IMR-90 (cell line): Measurements from ENCODE around the gene STARD3. TPM values are rescaled to one million over a fixed set of nuclear protein-coding genes. Genes with fewer than 3 reads are reported as not detected.

Experiments
- ATAC-seq: fragments of 200-7000 bp; cut with Tn5 transposase; 2 replicates; pipeline ENCODE4 v1.9.1; 2020; ENCODE audit warnings: low read depth, mild to moderate bottlenecking, moderate library complexity
- BruUV-seq: library from RNA; stranded (reverse); fragments of 400-500 nt; replicated peaks from 2 replicates; lab custom pipeline; 2021; lab: Mats Ljungman, UMichigan
- CTCF ChIA-PET: fragments of 300-600 bp; formaldehyde crosslinking; extraction: SDS; loops from one replicate; lab custom pipeline; 2021; ENCODE audit warnings: antibody characterized with exemption; lab: Yijun Ruan, JAX
- POLR2A ChIA-PET: fragments of 300-600 bp; sonication (Branson Sonifier 250); formaldehyde crosslinking; loops from one replicate; lab custom pipeline; 2022; ENCODE audit warnings: antibody characterized with exemption; ENCODE audit not compliant: unreplicated experiment; lab: Charles Lee
- DNase-seq: peaks from one replicate; pipeline ENCODE4 v3.0.0; 2013
- H2AFZ ChIP-seq: replicated peaks from 2 replicates; pipeline ENCODE3; 2013; ENCODE audit warnings: low read length, mild to moderate bottlenecking; ENCODE audit not compliant: poor library complexity
- H2AK5ac ChIP-seq: 2 replicates; pipeline ENCODE4 v1.6.1; 2013; ENCODE audit warnings: low read depth, low read length, inconsistent platforms
- H2AK9ac ChIP-seq: replicated peaks from 2 replicates; pipeline ENCODE3; 2013; ENCODE audit warnings: mild to moderate bottlenecking, low read depth, low read length, moderate library complexity; ENCODE audit not compliant: poor library complexity
- H2BK120ac ChIP-seq: 2 replicates; pipeline ENCODE4 v1.6.1; 2013; ENCODE audit warnings: low read depth, low read length, inconsistent platforms
- H2BK15ac ChIP-seq: 3 replicates; pipeline ENCODE4 v1.6.1; 2013; ENCODE audit warnings: low read depth, low read length, inconsistent platforms
- H2BK20ac ChIP-seq: 2 replicates; pipeline ENCODE4 v1.6.1; 2013; ENCODE audit warnings: low read depth, mild to moderate bottlenecking, inconsistent platforms, low read length, moderate library complexity
- H2BK5ac ChIP-seq: 2 replicates; pipeline ENCODE4 v1.6.1; 2013; ENCODE audit warnings: mild to moderate bottlenecking, low read depth, low read length, inconsistent platforms; ENCODE audit not compliant: poor library complexity, severe bottlenecking
- H3K14ac ChIP-seq: replicated peaks from 2 replicates; pipeline ENCODE4 v1.6.1; 2013; ENCODE audit warnings: low read depth, low read length, inconsistent platforms
- H3K18ac ChIP-seq: 2 replicates; pipeline ENCODE4 v1.6.1; 2013; ENCODE audit warnings: low read depth, low read length, control low read depth
- H3K23ac ChIP-seq: 2 replicates; pipeline ENCODE4 v1.6.1; 2013; ENCODE audit warnings: low read depth, low read length, inconsistent platforms
- H3K27ac ChIP-seq: 2 replicates; pipeline ENCODE4 v1.5.1; 2013; ENCODE audit warnings: mild to moderate bottlenecking, control low read depth, low read length; ENCODE audit not compliant: insufficient read depth
- H3K27me3 ChIP-seq: 2 replicates; pipeline ENCODE4 v1.6.1; 2013; ENCODE audit warnings: low read length; ENCODE audit not compliant: control insufficient read depth, insufficient read depth
- H3K36me3 ChIP-seq: 2 replicates; pipeline ENCODE4 v1.6.1; 2013; ENCODE audit warnings: low read length, mixed read lengths; ENCODE audit not compliant: control insufficient read depth, insufficient read depth
- H3K4ac ChIP-seq: 2 replicates; pipeline ENCODE4 v1.6.1; 2013; ENCODE audit warnings: low read depth, low read length, inconsistent platforms
- H3K4me1 ChIP-seq: 2 replicates; pipeline ENCODE4 v1.6.1; 2013; ENCODE audit warnings: low read length, mixed read lengths; ENCODE audit not compliant: control insufficient read depth, insufficient read depth
- H3K4me2 ChIP-seq: 2 replicates; pipeline ENCODE4 v1.6.1; 2013; ENCODE audit warnings: low read depth, mild to moderate bottlenecking, control low read depth, low read length, moderate library complexity
- H3K4me3 ChIP-seq: 2 replicates; pipeline ENCODE4 v1.5.1; 2013; ENCODE audit warnings: low read depth, mild to moderate bottlenecking, control low read depth, low read length, moderate library complexity; ENCODE audit not compliant: insufficient read depth
- H3K56ac ChIP-seq: 2 replicates; pipeline ENCODE4 v1.6.1; 2013; ENCODE audit warnings: low read length, inconsistent platforms; ENCODE audit not compliant: insufficient read depth; ENCODE audit errors: extremely low read depth
- H3K79me1 ChIP-seq, 2 experiments: 2 replicates each; pipeline ENCODE4 v1.6.1; 2013; ENCODE audit warnings: low read length in 2 of 2, inconsistent platforms in 1 of 2, low read depth in 1 of 2
- H3K9ac ChIP-seq: 2 replicates; pipeline ENCODE4 v1.6.1; 2013; ENCODE audit warnings: low read depth, low read length, control low read depth
- H3K9me1 ChIP-seq: 2 replicates; pipeline ENCODE4 v1.6.1; 2013; ENCODE audit warnings: low read length, inconsistent platforms; ENCODE audit not compliant: insufficient read depth
- H3K9me3 ChIP-seq: 2 replicates; pipeline ENCODE4 v1.6.1; 2013; ENCODE audit warnings: low read length; ENCODE audit not compliant: control insufficient read depth, insufficient read depth
- H4K20me1 ChIP-seq: 2 replicates; pipeline ENCODE4 v1.6.1; 2013; ENCODE audit warnings: low read length, inconsistent platforms; ENCODE audit not compliant: insufficient read depth
- H4K5ac ChIP-seq: 2 replicates; pipeline ENCODE4 v1.6.1; 2013; ENCODE audit warnings: mild to moderate bottlenecking, low read depth, low read length, control low read depth
- H4K8ac ChIP-seq, 2 experiments: 2 replicates each; pipeline ENCODE4 v1.6.1; 2013; ENCODE audit warnings: low read depth in 2 of 2, low read length in 2 of 2, control low read depth in 1 of 2, inconsistent platforms in 1 of 2
- H4K91ac ChIP-seq: 2 replicates; pipeline ENCODE4 v1.6.1; 2013; ENCODE audit warnings: low read depth, low read length, inconsistent platforms; ENCODE audit not compliant: insufficient read depth
- BHLHE40 ChIP-seq: fragments of 150-350 bp; IDR thresholded peaks from 2 replicates; pipeline ENCODE4 v1.6.1; 2016; ENCODE audit warnings: mild to moderate bottlenecking, low read depth, low read length
- CHD1 ChIP-seq: IDR thresholded peaks from 2 replicates; pipeline ENCODE4 v1.6.1; 2012; ENCODE audit warnings: low read depth, low read length, improper control_type of control experiment
- FOS ChIP-seq: fragments of 150-350 bp; IDR thresholded peaks from 2 replicates; pipeline ENCODE4 v1.6.1; 2016; ENCODE audit warnings: low read depth, low read length
- MAFK ChIP-seq: IDR thresholded peaks from 2 replicates; pipeline ENCODE4 v1.6.1; 2012; ENCODE audit warnings: low read depth, low read length, improper control_type of control experiment
- MAZ ChIP-seq: IDR thresholded peaks from 2 replicates; pipeline ENCODE4 v1.6.1; 2012; ENCODE audit warnings: low read depth, mild to moderate bottlenecking, low read length, improper control_type of control experiment, moderate library complexity, borderline replicate concordance
- MXI1 ChIP-seq: IDR thresholded peaks from 2 replicates; pipeline ENCODE4 v1.6.1; 2012; ENCODE audit warnings: low read depth, mild to moderate bottlenecking, low read length, moderate library complexity, borderline replicate concordance
- POLR2A ChIP-seq: IDR thresholded peaks from 2 replicates; pipeline ENCODE4 v1.6.1; 2012; ENCODE audit warnings: mild to moderate bottlenecking, low read depth, low read length
- RAD21 ChIP-seq: IDR thresholded peaks from 2 replicates; pipeline ENCODE4 v1.6.1; 2012; ENCODE audit warnings: low read length, improper control_type of control experiment
- RCOR1 ChIP-seq: IDR thresholded peaks from 2 replicates; pipeline ENCODE4 v1.6.1; 2012; ENCODE audit warnings: mild to moderate bottlenecking, low read length, improper control_type of control experiment; ENCODE audit not compliant: insufficient replicate concordance
- RFX5 ChIP-seq: IDR thresholded peaks from 2 replicates; pipeline ENCODE4 v1.8.0; 2012; ENCODE audit warnings: low read depth, mild to moderate bottlenecking, low read length, moderate library complexity
- SMC3 ChIP-seq: fragments of 150-350 bp; IDR thresholded peaks from 2 replicates; pipeline ENCODE4 v1.6.1; 2016; ENCODE audit warnings: low read depth, mild to moderate bottlenecking, antibody characterized with exemption, low read length, moderate library complexity
- USF2 ChIP-seq: fragments of 150-350 bp; IDR thresholded peaks from 2 replicates; pipeline ENCODE4 v1.6.1; 2017; ENCODE audit warnings: mild to moderate bottlenecking, antibody characterized with exemption, low read length, low read depth
- WGBS, 2 experiments: methylation state at CpG; one replicate each; pipeline versions ENCODE4 v1.1.5 to v1.1.7; 2013; ENCODE audit warnings: missing lambda C conversion rate in 2 of 2; ENCODE audit not compliant: insufficient read length in 1 of 2; ENCODE audit errors: extremely low coverage in 2 of 2; 5-methylcytosine and 5-hydroxymethylcytosine counted together
- dilution Hi-C: fragments of 300-500 bp; cut with HindIII; formaldehyde crosslinking; loops from one replicate; pipeline ENCODE4 v1.14.3; 2018; ENCODE audit warnings: low sequenced_read_pairs; ENCODE audit not compliant: unreplicated experiment
- in situ Hi-C: fragments of 300-500 bp; cut with MboI; formaldehyde crosslinking; loops from 3 replicates; pipeline ENCODE4 v1.14.3; 2019; ENCODE audit warnings: low sequenced_read_pairs, inconsistent platforms, mixed read lengths
- intact Hi-C: fragments of 100-400 bp; cut with micrococcal nuclease; formaldehyde crosslinking; loops from 2 replicates; pipeline ENCODE4 v1.10.0; 2022
- polyA plus RNA-seq, 3 experiments: library from polyadenylated mRNA; depleted of rRNA; stranded (reverse); fragments of >200 nt; gene quantifications; 2 replicates each; pipeline ENCODE4 v1.2.3, GENCODE V29; 2012; ENCODE audit warnings: low replicate concordance in 1 of 3
- total RNA-seq: library from RNA; depleted of rRNA; stranded (reverse); fragments of >200 nt; gene quantifications from 2 replicates; pipeline ENCODE4 v1.2.3, GENCODE V29; 2012
- TF ChIP-seq, protein P1 (sequence below): conservative IDR thresholded peaks from 2 replicates; pipeline ENCODE4 v1.5.1; 2012; ENCODE audit warnings: mild to moderate bottlenecking, low read depth, low read length, improper control_type of control experiment
- TF ChIP-seq, protein P2 (sequence below): fragments of 150-350 bp; IDR thresholded peaks from 2 replicates; pipeline ENCODE4 v1.6.1; 2016; ENCODE audit warnings: low read depth, mild to moderate bottlenecking, low read length, moderate library complexity, borderline replicate concordance

The STARD3 gene
- total and polyA plus RNA-seq, 2 of the 4 experiments (the other 2 are of a cell fraction) = 8.1 to 50.4 TPM

- WGBS, 2 experiments = no CpG with 5 or more reads among the region's 22 CpGs
- intact Hi-C loops (no loop called here), in situ Hi-C loops (no loop called here), dilution Hi-C loops (no loop called here)
- H4K91ac ChIP-seq = no peak overlapping the region
- H3K36me3 ChIP-seq = peaks cover 37% of the 10 kb centered on the region
- no peaks in the 10 kb centered on the region for H3K79me1 ChIP-seq
- H2BK15ac ChIP-seq = no peak overlapping the region
- H2AK5ac ChIP-seq = no peak overlapping the region
- no peak overlapping the region for H4K8ac ChIP-seq
- H2BK120ac ChIP-seq = no peak overlapping the region
- H3K14ac ChIP-seq = no peak overlapping the region
- no peak overlapping the region for H3K56ac ChIP-seq
- H3K4me3 ChIP-seq = no peak overlapping the region
- DNase-seq (no peak), ATAC-seq (no peak)
- no peak overlapping the region for H2BK20ac ChIP-seq
- H4K20me1 ChIP-seq = no peaks in the 10 kb centered on the region; the same call in none of the 2 replicates
- H3K4me1 ChIP-seq = peaks cover 4% of the 10 kb centered on the region; the same call in 1 of the 2 replicates
- no peak overlapping the region for H3K27ac ChIP-seq
- CTCF ChIA-PET = no interaction called here
- H3K23ac ChIP-seq = no peak overlapping the region
- no peak overlapping the region for H4K5ac ChIP-seq
- H3K27me3 ChIP-seq = peaks cover 9% of the 10 kb centered on the region; the same call in 1 of the 2 replicates
- no peak overlapping the region for H3K9ac ChIP-seq
- no peaks in the 10 kb centered on the region for H3K9me1 ChIP-seq
- peak overlapping the region; percentile 51 for H2AFZ ChIP-seq
- H2BK5ac ChIP-seq = no peak overlapping the region
- TF ChIP-seq BHLHE40 = no peak
- TF ChIP-seq MAFK = no peak
- TF ChIP-seq, protein P1, sequence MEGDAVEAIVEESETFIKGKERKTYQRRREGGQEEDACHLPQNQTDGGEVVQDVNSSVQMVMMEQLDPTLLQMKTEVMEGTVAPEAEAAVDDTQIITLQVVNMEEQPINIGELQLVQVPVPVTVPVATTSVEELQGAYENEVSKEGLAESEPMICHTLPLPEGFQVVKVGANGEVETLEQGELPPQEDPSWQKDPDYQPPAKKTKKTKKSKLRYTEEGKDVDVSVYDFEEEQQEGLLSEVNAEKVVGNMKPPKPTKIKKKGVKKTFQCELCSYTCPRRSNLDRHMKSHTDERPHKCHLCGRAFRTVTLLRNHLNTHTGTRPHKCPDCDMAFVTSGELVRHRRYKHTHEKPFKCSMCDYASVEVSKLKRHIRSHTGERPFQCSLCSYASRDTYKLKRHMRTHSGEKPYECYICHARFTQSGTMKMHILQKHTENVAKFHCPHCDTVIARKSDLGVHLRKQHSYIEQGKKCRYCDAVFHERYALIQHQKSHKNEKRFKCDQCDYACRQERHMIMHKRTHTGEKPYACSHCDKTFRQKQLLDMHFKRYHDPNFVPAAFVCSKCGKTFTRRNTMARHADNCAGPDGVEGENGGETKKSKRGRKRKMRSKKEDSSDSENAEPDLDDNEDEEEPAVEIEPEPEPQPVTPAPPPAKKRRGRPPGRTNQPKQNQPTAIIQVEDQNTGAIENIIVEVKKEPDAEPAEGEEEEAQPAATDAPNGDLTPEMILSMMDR = no peak
- no peak for TF ChIP-seq MAZ
- TF ChIP-seq FOS = no peak
- no peak for TF ChIP-seq CHD1
- no peak for TF ChIP-seq RAD21
- TF ChIP-seq RFX5 = no peak
- no peak for TF ChIP-seq RCOR1
- TF ChIP-seq USF2 = no peak
- TF ChIP-seq POLR2A = no peak
- TF ChIP-seq SMC3 = no peak
- TF ChIP-seq, protein P2, sequence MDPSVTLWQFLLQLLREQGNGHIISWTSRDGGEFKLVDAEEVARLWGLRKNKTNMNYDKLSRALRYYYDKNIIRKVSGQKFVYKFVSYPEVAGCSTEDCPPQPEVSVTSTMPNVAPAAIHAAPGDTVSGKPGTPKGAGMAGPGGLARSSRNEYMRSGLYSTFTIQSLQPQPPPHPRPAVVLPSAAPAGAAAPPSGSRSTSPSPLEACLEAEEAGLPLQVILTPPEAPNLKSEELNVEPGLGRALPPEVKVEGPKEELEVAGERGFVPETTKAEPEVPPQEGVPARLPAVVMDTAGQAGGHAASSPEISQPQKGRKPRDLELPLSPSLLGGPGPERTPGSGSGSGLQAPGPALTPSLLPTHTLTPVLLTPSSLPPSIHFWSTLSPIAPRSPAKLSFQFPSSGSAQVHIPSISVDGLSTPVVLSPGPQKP = no peak
- no peak for TF ChIP-seq MXI1
- H3K18ac ChIP-seq = no peak overlapping the region
- peak overlapping the region; percentile 33 for H2AK9ac ChIP-seq
- POLR2A ChIA-PET = no interaction called here
- BruUV-seq = no TSS peak
- H3K4me2 ChIP-seq = no peak overlapping the region
- no peak overlapping the region for H3K4ac ChIP-seq
- H3K9me3 ChIP-seq = no peaks in the 10 kb centered on the region
Measured at GRCh38 chr17:39662551-39663339, 25.8 kb downstream of the STARD3 start.
